Measurements from ENCODE around the gene RAB10. TPM values are rescaled to one million over a fixed set of nuclear protein-coding genes. Genes with fewer than 3 reads are reported as not detected.

The RAB10 gene
- total and polyA plus RNA-seq, 2 of the 13 experiments (the other 11 are each of a cell fraction or from before 2014, with no cell fraction given), result 48.2 to 120 TPM

- no peak for TF ChIP-seq NR0B2 (CRISPR knock-in tag; IDR thresholded peaks at IDR 0.05)
- no peak for TF ChIP-seq ZMYM2 (CRISPR knock-in tag; IDR thresholded peaks at IDR 0.05)
- no peak for TF ChIP-seq ZNF839 (CRISPR knock-in tag; IDR thresholded peaks at IDR 0.05; ENCODE audit: borderline replicate concordance)
- no peak for TF ChIP-seq SRSF9 (IDR thresholded peaks at IDR 0.05; ENCODE audit: borderline replicate concordance, insufficient read depth, low read depth, low read length, poor library complexity, severe bottlenecking)
- no peak for TF ChIP-seq BRF2 (CRISPR knock-in tag; IDR thresholded peaks at IDR 0.05)
- no peak for TF ChIP-seq SP4 (CRISPR knock-in tag; IDR thresholded peaks at IDR 0.05)
- no peak for TF ChIP-seq SMAD9 (CRISPR knock-in tag; IDR thresholded peaks at IDR 0.05)
- TF ChIP-seq ISX (CRISPR knock-in tag; conservative IDR thresholded peaks at IDR 0.05), result no peak
- no peak for TF ChIP-seq ZKSCAN8 (CRISPR knock-in tag; IDR thresholded peaks at IDR 0.05; ENCODE audit: borderline replicate concordance)
- TF ChIP-seq ZNF234 (CRISPR knock-in tag; conservative IDR thresholded peaks at IDR 0.05), result no peak
- TF ChIP-seq ZEB1 (IDR thresholded peaks at IDR 0.05; ENCODE audit: insufficient replicate concordance, low read depth), result no peak
- no peak for TF ChIP-seq ZMYM3 (CRISPR knock-in tag; IDR thresholded peaks at IDR 0.05)
- no peak for TF ChIP-seq ZNF280D (CRISPR knock-in tag; IDR thresholded peaks at IDR 0.05)
- TF ChIP-seq SIN3B (IDR thresholded peaks at IDR 0.05; ENCODE audit: low read length), result no peak
- no peak for TF ChIP-seq ZNF740 (CRISPR knock-in tag; IDR thresholded peaks at IDR 0.05)
- no peak for TF ChIP-seq NFKB2 (CRISPR knock-in tag; IDR thresholded peaks at IDR 0.05; ENCODE audit: borderline replicate concordance)
- TF ChIP-seq TSC22D2 (CRISPR knock-in tag; IDR thresholded peaks at IDR 0.05; ENCODE audit: borderline replicate concordance), result no peak
- no peak for TF ChIP-seq E2F5 (CRISPR knock-in tag; conservative IDR thresholded peaks at IDR 0.05)
- TF ChIP-seq CSRNP2 (CRISPR knock-in tag; conservative IDR thresholded peaks at IDR 0.05; ENCODE audit: low read depth), result no peak
- TF ChIP-seq ZNF546 (CRISPR knock-in tag; conservative IDR thresholded peaks at IDR 0.05), result no peak
- TF ChIP-seq JUN (CRISPR knock-in tag; IDR thresholded peaks at IDR 0.05), result no peak
Observed at GRCh38 chr2:26068602-26069298, 34.9 kb downstream of the RAB10 start (continued).

Measured in HepG2 (cell line).